Immature natural killer cell (primary cell): ENCODE measurements around the gene LNP1. TPM values are rescaled to one million over a fixed set of nuclear protein-coding genes. Genes with fewer than 3 reads are reported as not detected.
A peak's percentile ranks its signal among the peaks of the same experiment; 100 is the strongest.

Experiments
- DNase-seq, 3 donors: peaks; one replicate each; pipeline ENCODE4 v3.0.0; 2022; ENCODE audit warnings: mixed read lengths in 1 of 3
- H3K27ac Mint-ChIP-seq, 6 donors: one replicate each; pipeline ENCODE4 v1.8.0; 2020; ENCODE audit warnings: mixed read lengths in 6 of 6, mild to moderate bottlenecking in 5 of 6, inconsistent platforms in 4 of 6, moderate library complexity in 3 of 6
- H3K27me3 Mint-ChIP-seq, 3 donors: one replicate each; pipeline ENCODE4 v1.8.0; 2020 to 2021; ENCODE audit warnings: low read depth in 3 of 3, mild to moderate bottlenecking in 3 of 3, mixed read lengths in 3 of 3, moderate library complexity in 3 of 3, inconsistent platforms in 1 of 3
- H3K36me3 Mint-ChIP-seq, 3 donors: one replicate each; pipeline ENCODE4 v1.8.0; 2020; ENCODE audit warnings: mixed read lengths in 3 of 3, inconsistent platforms in 2 of 3, mild to moderate bottlenecking in 2 of 3
- H3K4me1 Mint-ChIP-seq, 2 donors: one replicate each; pipeline ENCODE4 v1.8.0; 2020; ENCODE audit warnings: inconsistent platforms in 2 of 2, mild to moderate bottlenecking in 2 of 2, mixed read lengths in 2 of 2, moderate library complexity in 1 of 2
- H3K4me3 Mint-ChIP-seq, 5 donors: one replicate each; pipeline ENCODE4 v1.8.0; 2020; ENCODE audit warnings: mild to moderate bottlenecking in 5 of 5, mixed read lengths in 5 of 5, inconsistent platforms in 3 of 5, moderate library complexity in 3 of 5
- H3K9me3 Mint-ChIP-seq, 6 donors: one replicate each; pipeline ENCODE4 v1.8.0; 2020; ENCODE audit warnings: mild to moderate bottlenecking in 6 of 6, mixed read lengths in 6 of 6, inconsistent platforms in 4 of 6, moderate library complexity in 3 of 6
- polyA plus RNA-seq, 3 donors: library from polyadenylated mRNA; unstranded; fragments of 300-500 nt; fragmentation: Illumina TruSeq; gene quantifications; one replicate each; pipeline ENCODE4 v1.2.3, GENCODE V29; 2021

LNP1 gene
- polyA plus RNA-seq, 3 donors from 2014 or later: 0.47 to 1.7 (median 0.93) TPM

DNA sequence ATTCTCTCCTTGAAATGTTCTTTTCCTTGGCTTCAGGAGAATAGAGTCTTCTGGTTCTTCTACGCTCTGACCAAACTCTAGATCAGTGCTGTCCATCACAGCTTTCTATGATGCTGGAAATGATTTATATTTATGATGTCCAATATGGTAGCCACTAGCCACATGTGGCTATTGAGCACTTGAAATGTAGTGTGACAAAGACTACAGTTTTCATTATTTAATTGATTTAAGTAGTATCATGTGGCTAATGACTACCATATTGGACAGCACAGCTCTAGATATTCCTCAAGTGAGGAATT, 2.9 kb downstream of the LNP1 start:
- Mint-ChIP-seq H3K9me3 (peaks cover 2 to 11% (median 8%) of the 10 kb centered on the region in 6 donors), H3K27ac (no peak overlapping the region), H3K4me1 (peaks cover 27 to 38% of the 10 kb centered on the region in 2 donors)

GRCh38 chr3:100407164-100407563, 5.8 kb downstream of the LNP1 start:
- no peak for DNase-seq
- Mint-ChIP-seq H3K9me3 (peaks cover 2 to 11% (median 9%) of the 10 kb centered on the region in 6 donors), H3K36me3 (peaks cover 6 to 12% (median 10%) of the 10 kb centered on the region in 3 donors), H3K4me3 (no peak overlapping the region), H3K27ac (no peak overlapping the region), H3K4me1 (peaks cover 7 to 13% of the 10 kb centered on the region in 2 donors), H3K27me3 (peaks cover 2 to 3% (median 3%) of the 10 kb centered on the region in 3 donors)

More for the DNA sequence above, 2.9 kb downstream of the LNP1 start:
- Mint-ChIP-seq H3K4me3 (no peak overlapping the region), H3K27me3 (peaks cover 0 to 10% (median 6%) of the 10 kb centered on the region in 3 donors), H3K36me3 (peaks cover 6 to 10% (median 10%) of the 10 kb centered on the region in 3 donors)
- no peak for DNase-seq

DNA sequence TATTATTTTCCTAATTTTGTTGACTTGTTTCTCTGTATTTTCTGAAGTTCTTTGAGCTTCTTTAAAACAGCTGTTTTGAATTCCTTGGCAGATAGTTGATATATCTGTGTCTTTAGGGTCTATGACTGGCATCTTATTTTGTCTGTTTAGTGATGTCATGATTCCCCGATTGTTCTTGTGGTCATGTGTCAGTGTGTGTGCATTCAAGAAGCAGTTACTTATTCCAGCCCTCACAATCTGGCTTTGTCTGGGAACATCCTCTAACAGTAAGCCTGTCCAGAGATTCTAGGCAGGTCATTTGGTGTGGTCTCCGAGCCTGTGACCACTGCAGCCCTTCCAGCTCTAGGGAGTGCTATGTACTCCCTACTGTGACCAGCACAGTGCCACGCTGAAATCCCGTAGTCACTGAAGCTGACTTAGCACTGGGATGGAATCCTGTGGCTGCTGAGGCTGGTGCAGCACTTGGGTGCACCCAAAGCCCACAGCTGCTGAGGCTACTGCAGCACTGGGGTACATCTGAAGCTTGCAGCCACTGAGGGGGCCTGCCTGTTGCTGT, 6.7 kb downstream of the LNP1 start:
- H3K4me3 Mint-ChIP-seq: no peak overlapping the region
- H3K9me3 Mint-ChIP-seq: peaks cover 2 to 11% (median 9%) of the 10 kb centered on the region in 6 donors
- peaks cover 0 to 5% of the 10 kb centered on the region in 2 donors for H3K4me1 Mint-ChIP-seq
- no peak for DNase-seq
- H3K27me3 Mint-ChIP-seq: peaks cover 2 to 3% (median 3%) of the 10 kb centered on the region in 3 donors
- H3K27ac Mint-ChIP-seq: no peak overlapping the region
- peaks cover 6 to 12% (median 10%) of the 10 kb centered on the region in 3 donors for H3K36me3 Mint-ChIP-seq

- Mint-ChIP-seq H3K9me3 (peaks cover 2 to 11% (median 9%) of the 10 kb centered on the region in 6 donors), H3K4me1 (no peaks in the 10 kb centered on the region), H3K27me3 (peaks cover 0 to 3% (median 3%) of the 10 kb centered on the region in 3 donors), H3K27ac (no peak overlapping the region), H3K4me3 (no peak overlapping the region), H3K36me3 (peaks cover 6 to 12% (median 10%) of the 10 kb centered on the region in 3 donors)
- DNase-seq: no peak
Measured at GRCh38 chr3:100411091-100411982, 10.0 kb downstream of the LNP1 start.

DNA sequence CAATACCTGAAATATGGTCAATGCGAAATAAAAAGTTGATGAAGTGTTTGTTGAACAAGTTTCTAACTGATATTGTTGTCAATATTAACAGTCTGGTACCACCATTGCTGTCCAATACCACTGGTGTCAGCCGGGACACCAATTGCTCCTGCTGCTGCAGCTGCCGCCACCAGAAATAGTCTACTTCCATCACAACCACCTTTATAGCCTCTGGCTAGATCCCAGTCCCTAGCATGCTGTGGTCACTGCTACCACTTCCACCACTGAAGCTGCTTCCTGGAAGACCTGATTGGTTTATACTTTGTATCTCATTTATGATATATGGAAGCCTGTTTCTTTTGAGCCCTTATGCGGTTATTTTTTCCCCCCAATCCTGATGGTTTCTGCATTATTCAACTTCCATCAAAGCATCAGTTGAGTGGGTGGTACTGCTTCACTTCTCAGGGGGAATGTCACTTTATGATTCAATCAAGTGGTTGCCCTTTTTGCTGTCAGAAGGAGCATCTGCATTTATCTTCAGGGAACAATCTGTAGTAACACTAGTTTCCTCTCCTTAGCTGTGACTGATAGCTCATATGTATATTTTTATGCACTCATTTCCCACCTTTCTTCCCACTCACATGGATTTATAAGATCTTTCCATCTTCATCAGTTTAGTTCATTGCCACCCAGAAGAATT, 11.7 kb downstream of the LNP1 start:
- Mint-ChIP-seq H3K36me3 (peaks cover 0 to 3% (median 1%) of the 10 kb centered on the region in 3 donors), H3K4me1 (no peaks in the 10 kb centered on the region), H3K27me3 (peaks cover 0 to 3% (median 3%) of the 10 kb centered on the region in 3 donors), H3K9me3 (peaks cover 0 to 4% (median under 1%) of the 10 kb centered on the region in 6 donors), H3K4me3 (no peak overlapping the region), H3K27ac (no peak overlapping the region)
- DNase-seq: peak in 1 of 3 donors; percentile 9

DNA sequence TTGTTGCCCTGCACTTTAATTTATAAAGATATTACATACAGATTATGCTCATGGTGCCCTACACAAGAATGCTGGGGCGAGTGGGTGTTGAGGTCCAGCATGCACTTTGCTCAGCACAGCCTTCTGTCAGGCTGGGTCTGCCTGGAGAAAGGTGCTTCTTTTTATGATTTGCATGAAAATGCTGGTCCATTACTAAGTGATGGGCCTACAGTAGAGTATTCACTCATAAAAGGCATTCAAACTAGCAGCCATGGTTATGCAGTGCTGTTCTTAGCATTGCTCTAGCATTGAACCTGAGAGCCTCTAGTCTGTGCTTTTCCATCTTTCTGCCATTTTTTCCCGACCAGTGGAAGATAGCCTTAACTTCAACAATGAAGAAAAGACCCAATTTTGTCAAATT, 12.3 kb downstream of the LNP1 start:
- no peaks in the 10 kb centered on the region for H3K4me1 Mint-ChIP-seq
- H3K9me3 Mint-ChIP-seq: peaks cover 0 to 3% (median 0%) of the 10 kb centered on the region in 6 donors
- no peak overlapping the region for H3K4me3 Mint-ChIP-seq
- H3K27ac Mint-ChIP-seq: no peak overlapping the region
- no peak for DNase-seq
- H3K27me3 Mint-ChIP-seq: peaks cover 0 to 3% (median 2%) of the 10 kb centered on the region in 3 donors
- peaks cover 0 to 3% (median 0%) of the 10 kb centered on the region in 3 donors for H3K36me3 Mint-ChIP-seq

DNA sequence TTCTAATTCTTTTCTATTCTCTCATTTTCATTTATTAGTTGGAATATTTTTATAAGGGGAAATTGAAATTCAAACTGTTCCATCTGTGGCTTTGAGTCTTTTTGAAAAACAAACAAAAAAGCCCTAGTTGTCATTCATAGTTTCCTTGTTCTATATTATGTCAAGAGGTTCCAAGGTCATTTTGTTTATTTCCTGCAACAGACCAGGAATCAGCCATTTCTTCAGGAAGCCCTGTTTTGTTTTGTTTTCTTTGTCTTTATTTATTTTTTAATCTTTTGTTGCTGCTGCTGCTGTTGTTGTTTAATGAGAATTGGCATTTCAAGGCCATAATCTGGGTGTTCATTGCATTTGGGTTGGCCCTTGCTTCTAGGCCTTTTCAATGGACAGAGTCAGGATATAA, 14.8 kb downstream of the LNP1 start:
- no peak for DNase-seq
- Mint-ChIP-seq H3K27ac (no peak overlapping the region), H3K36me3 (no peaks in the 10 kb centered on the region), H3K4me3 (no peak overlapping the region), H3K4me1 (no peaks in the 10 kb centered on the region), H3K9me3 (no peaks in the 10 kb centered on the region), H3K27me3 (peaks cover 0 to 3% (median 0%) of the 10 kb centered on the region in 3 donors)

DNA sequence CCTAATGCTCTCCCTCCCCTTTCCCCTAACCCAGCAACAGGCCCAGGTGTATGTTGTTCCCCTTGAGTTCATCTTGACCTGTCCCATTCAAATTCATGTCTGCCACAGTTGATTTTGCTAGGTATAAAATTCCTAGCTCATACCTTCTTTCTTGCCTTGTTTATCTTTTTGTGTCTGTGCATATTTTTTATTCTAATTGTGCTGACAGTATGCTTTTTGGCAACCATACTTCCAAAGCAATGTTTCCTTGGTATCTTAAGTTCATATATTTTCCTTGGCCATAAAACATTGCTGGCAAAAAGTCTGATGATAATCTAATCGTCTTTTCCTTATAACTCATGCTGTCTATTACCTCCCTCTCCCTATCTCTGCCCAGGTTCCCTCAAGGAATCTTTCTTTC, 15.5 kb downstream of the LNP1 start:
- no peak overlapping the region for H3K27ac Mint-ChIP-seq
- H3K27me3 Mint-ChIP-seq: peaks cover 0 to 3% (median 0%) of the 10 kb centered on the region in 3 donors
- no peaks in the 10 kb centered on the region for H3K9me3 Mint-ChIP-seq
- no peaks in the 10 kb centered on the region for H3K4me1 Mint-ChIP-seq
- no peak for DNase-seq
- H3K36me3 Mint-ChIP-seq: no peaks in the 10 kb centered on the region
- no peak overlapping the region for H3K4me3 Mint-ChIP-seq

GRCh38 chr3:100419406-100419805, 18.1 kb downstream of the LNP1 start:
- no peaks in the 10 kb centered on the region for H3K9me3 Mint-ChIP-seq
- peaks cover 3 to 9% (median 4%) of the 10 kb centered on the region in 3 donors for H3K27me3 Mint-ChIP-seq
- no peaks in the 10 kb centered on the region for H3K4me1 Mint-ChIP-seq
- H3K4me3 Mint-ChIP-seq: no peak overlapping the region
- H3K27ac Mint-ChIP-seq: no peak overlapping the region
- no peaks in the 10 kb centered on the region for H3K36me3 Mint-ChIP-seq
- no peak for DNase-seq

DNA sequence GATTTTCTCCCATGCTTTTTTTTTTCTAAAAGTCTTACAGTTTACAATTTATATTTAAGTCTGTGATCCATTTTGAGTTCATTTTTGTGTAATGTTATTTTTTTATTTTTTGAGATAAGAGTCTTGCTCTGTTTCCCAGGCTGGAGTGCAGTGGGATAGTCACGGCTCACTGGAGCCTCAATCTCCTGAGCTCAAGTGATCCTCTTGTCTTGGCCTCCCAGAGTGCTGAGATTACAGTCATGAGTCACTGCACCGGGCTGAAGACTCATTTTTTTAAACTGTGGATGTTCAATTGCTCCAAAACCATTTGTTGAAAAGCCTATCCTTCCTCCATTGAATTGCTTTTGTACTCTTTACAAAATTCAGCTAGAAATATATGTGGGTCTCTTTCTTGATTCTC, 19.5 kb downstream of the LNP1 start:
- Mint-ChIP-seq H3K27ac (no peak overlapping the region), H3K36me3 (no peaks in the 10 kb centered on the region), H3K4me3 (no peak overlapping the region), H3K27me3 (peaks cover 3 to 18% (median 4%) of the 10 kb centered on the region in 3 donors), H3K4me1 (no peaks in the 10 kb centered on the region), H3K9me3 (no peaks in the 10 kb centered on the region)
- no peak for DNase-seq

- H3K9me3 Mint-ChIP-seq: no peaks in the 10 kb centered on the region
- H3K36me3 Mint-ChIP-seq: no peaks in the 10 kb centered on the region
- no peak for DNase-seq
- no peaks in the 10 kb centered on the region for H3K4me1 Mint-ChIP-seq
- peaks cover 3 to 21% (median 4%) of the 10 kb centered on the region in 3 donors for H3K27me3 Mint-ChIP-seq
- H3K4me3 Mint-ChIP-seq: no peak overlapping the region
- H3K27ac Mint-ChIP-seq: no peak overlapping the region
Measured at GRCh38 chr3:100423611-100424010, 22.3 kb downstream of the LNP1 start.

- no peaks in the 10 kb centered on the region for H3K9me3 Mint-ChIP-seq
- H3K36me3 Mint-ChIP-seq: no peaks in the 10 kb centered on the region
- H3K4me3 Mint-ChIP-seq: no peak overlapping the region
- no peak overlapping the region for H3K27ac Mint-ChIP-seq
- H3K4me1 Mint-ChIP-seq: no peaks in the 10 kb centered on the region
- H3K27me3 Mint-ChIP-seq: peaks cover 0 to 23% (median 4%) of the 10 kb centered on the region in 3 donors
- DNase-seq: no peak
Measured at GRCh38 chr3:100424261-100424660, 22.9 kb downstream of the LNP1 start.

GRCh38 chr3:100425316-100425715, 24.0 kb downstream of the LNP1 start:
- no peaks in the 10 kb centered on the region for H3K4me1 Mint-ChIP-seq
- no peaks in the 10 kb centered on the region for H3K36me3 Mint-ChIP-seq
- H3K9me3 Mint-ChIP-seq: no peaks in the 10 kb centered on the region
- DNase-seq: no peak
- no peak overlapping the region for H3K4me3 Mint-ChIP-seq
- peaks cover 0 to 23% (median 6%) of the 10 kb centered on the region in 3 donors for H3K27me3 Mint-ChIP-seq
- H3K27ac Mint-ChIP-seq: no peak overlapping the region
